Natural killer cell (primary cell): ENCODE data around the gene RUFY4. TPM values are rescaled to one million over a fixed set of nuclear protein-coding genes. Genes with fewer than 3 reads are reported as not detected.

ENCODE experiments used
- ATAC-seq, 3 donors: fragments of 150-1000 bp in 2 of 3; fragments of 200-7000 bp in 1 of 3; cut with Tn5 transposase; 1 replicate in 1 of 3; 2 replicates in 2 of 3; pipeline ENCODE4 v1.10.0; 2021; ENCODE audit warnings: mild to moderate bottlenecking in 2 of 3, moderate library complexity in 2 of 3
- DNase-seq, 2 donors: peaks; one replicate each; pipeline versions ENCODE4 v3.0.0 to v3.0.0-alpha.2; 2013 to 2021; ENCODE audit warnings: mixed read lengths in 1 of 2
- H3K27ac ChIP-seq: one replicate; pipeline ENCODE4 v1.5.1; 2013; ENCODE audit warnings: mild to moderate bottlenecking, low read length
- H3K27me3 ChIP-seq: one replicate; pipeline ENCODE4 v1.6.1; 2013; ENCODE audit warnings: low read length; ENCODE audit not compliant: control insufficient read depth, insufficient read depth
- H3K36me3 ChIP-seq: one replicate; pipeline ENCODE4 v1.6.1; 2013; ENCODE audit warnings: low read length; ENCODE audit not compliant: control insufficient read depth, insufficient read depth
- H3K4me1 ChIP-seq: one replicate; pipeline ENCODE4 v1.6.1; 2013; ENCODE audit warnings: low read length; ENCODE audit not compliant: control insufficient read depth, insufficient read depth
- H3K4me3 ChIP-seq: one replicate; pipeline ENCODE4 v1.5.1; 2013; ENCODE audit warnings: low read length
- H3K9me3 ChIP-seq: one replicate; pipeline ENCODE4 v1.6.1; 2013; ENCODE audit warnings: low read length; ENCODE audit not compliant: control insufficient read depth, insufficient read depth
- H3K27ac Mint-ChIP-seq, 2 donors: one replicate each; pipeline ENCODE4 v1.8.0; 2022; ENCODE audit warnings: mild to moderate bottlenecking in 2 of 2, mixed read lengths in 2 of 2, moderate library complexity in 1 of 2
- H3K27me3 Mint-ChIP-seq, 2 donors: one replicate each; pipeline ENCODE4 v1.8.0; 2022; ENCODE audit warnings: low read depth in 2 of 2, mixed read lengths in 2 of 2
- H3K36me3 Mint-ChIP-seq: one replicate; pipeline ENCODE4 v1.8.0; 2022; ENCODE audit warnings: mixed read lengths
- H3K4me1 Mint-ChIP-seq, 2 donors: one replicate each; pipeline ENCODE4 v1.8.0; 2022; ENCODE audit warnings: mixed read lengths in 2 of 2
- H3K4me3 Mint-ChIP-seq: one replicate; pipeline ENCODE4 v1.8.0; 2022; ENCODE audit warnings: mild to moderate bottlenecking, moderate library complexity, mixed read lengths
- H3K9me3 Mint-ChIP-seq, 2 donors: one replicate each; pipeline ENCODE4 v1.8.0; 2022; ENCODE audit warnings: mixed read lengths in 2 of 2
- CTCF ChIP-seq: fragments of 200-600 bp; IDR thresholded peaks from one replicate; pipeline ENCODE4 v1.8.0; 2022; ENCODE audit warnings: antibody characterized with exemption
- WGBS: methylation state at CpG from one replicate; pipeline ENCODE4 v1.1.7; 2013; ENCODE audit warnings: missing lambda C conversion rate; ENCODE audit not compliant: insufficient coverage; 5-methylcytosine and 5-hydroxymethylcytosine counted together
- intact Hi-C: fragments of 100-400 bp; cut with micrococcal nuclease; formaldehyde crosslinking; loops from one replicate; pipeline ENCODE4 v1.14.2; 2022
- total RNA-seq, 4 donors: library from RNA; stranded (reverse); fragments of 120-200 nt in 1 of 4; gene quantifications; one replicate each; pipeline versions ENCODE4 v1.2.3 to v1.2.4, GENCODE V29; 2013 to 2022

RUFY4 gene
- total RNA-seq, 3 donors from 2014 or later (not counting 1 experiment from before 2014, with no cell fraction given) = 0.82 to 3.1 (median 1.8) TPM

GRCh38 chr2:218069606-218070300 is 700 bp downstream of the RUFY4 start:
- no peaks in the 10 kb centered on the region for H3K27me3 ChIP-seq
- H3K4me3 ChIP-seq = no peak overlapping the region
- DNase-seq (no peak), ATAC-seq (no peak)
- H3K36me3 ChIP-seq = no peaks in the 10 kb centered on the region
- Mint-ChIP-seq H3K36me3 (no peaks in the 10 kb centered on the region), H3K4me3 (peak overlapping the region; percentile 42), H3K27me3 (peaks cover 0 to 9% of the 10 kb centered on the region in 2 donors), H3K27ac (peak overlapping the region in 1 of 2 donors; percentile 51), H3K9me3 (no peaks in the 10 kb centered on the region), H3K4me1 (peaks cover 8 to 35% of the 10 kb centered on the region in 2 donors)
- TF ChIP-seq CTCF = no peak
- intact Hi-C loops = loop anchor here (2.0 kb wide), 1 partner anchor 285 kb away; no protein-coding TSS in a partner anchor
- no peak overlapping the region for H3K27ac ChIP-seq
- no peaks in the 10 kb centered on the region for H3K9me3 ChIP-seq
- WGBS = 66% methylated on average over 8 of the region's 9 CpGs
- H3K4me1 ChIP-seq = peaks cover 17% of the 10 kb centered on the region

GRCh38 chr2:218070587-218070986 is 1.5 kb downstream of the RUFY4 start:
- WGBS = 78% methylated on average over 4 of the region's 4 CpGs
- DNase-seq = no peak
- H3K4me1 Mint-ChIP-seq = peaks cover 8 to 35% of the 10 kb centered on the region in 2 donors
- H3K36me3 Mint-ChIP-seq = no peaks in the 10 kb centered on the region
- no peak for TF ChIP-seq CTCF
- Histone ChIP-seq H3K36me3 (no peaks in the 10 kb centered on the region), H3K27ac (no peak overlapping the region), H3K27me3 (no peaks in the 10 kb centered on the region), H3K4me3 (no peak overlapping the region), H3K9me3 (no peaks in the 10 kb centered on the region), H3K4me1 (peaks cover 17% of the 10 kb centered on the region)
- H3K27ac Mint-ChIP-seq = no peak overlapping the region
- no peak for ATAC-seq
- peak overlapping the region; percentile 45 for H3K4me3 Mint-ChIP-seq
- H3K9me3 Mint-ChIP-seq = no peaks in the 10 kb centered on the region
- intact Hi-C loops = no loop called here
- peaks cover 0 to 9% of the 10 kb centered on the region in 2 donors for H3K27me3 Mint-ChIP-seq

GRCh38 chr2:218071218-218071937 is 2.3 kb downstream of the RUFY4 start:
- Histone ChIP-seq H3K27me3 (no peaks in the 10 kb centered on the region), H3K27ac (no peak overlapping the region), H3K36me3 (no peaks in the 10 kb centered on the region), H3K4me1 (peaks cover 17% of the 10 kb centered on the region), H3K9me3 (no peaks in the 10 kb centered on the region), H3K4me3 (no peak overlapping the region)
- Mint-ChIP-seq H3K27ac (no peak overlapping the region), H3K9me3 (no peaks in the 10 kb centered on the region), H3K36me3 (no peaks in the 10 kb centered on the region), H3K4me3 (no peak overlapping the region), H3K27me3 (peaks cover 0 to 9% of the 10 kb centered on the region in 2 donors), H3K4me1 (peaks cover 8 to 35% of the 10 kb centered on the region in 2 donors)
- DNase-seq (no peak), ATAC-seq (no peak)
- intact Hi-C loops = no loop called here
- TF ChIP-seq CTCF = no peak
- 88% methylated on average over 13 of the region's 13 CpGs for WGBS
